Measurements from ENCODE around the gene DCAF7.

- TF ChIP-seq CTCF (IDR thresholded peaks at IDR 0.05; ENCODE audit: low read length) (no peak), EZH2phosphoT487 (IDR thresholded peaks at IDR 0.05; ENCODE audit: low read length) (no peak), EZH2 (optimal IDR thresholded peaks at IDR 0.05; ENCODE audit: low read depth, low read length) (no peak)
Measured at GRCh38 chr17:63633742-63634141, 83.5 kb downstream of the DCAF7 start.

Measured in MM.1S (cell line).